HepG2 (cell line): ENCODE measurements around the gene CDHR1. TPM values are rescaled to one million over a fixed set of nuclear protein-coding genes. Genes with fewer than 3 reads are reported as not detected.

Experiments used
- ATAC-seq: fragments of 200-7000 bp; cut with Tn5 transposase; 3 replicates; pipeline ENCODE4 v1.9.1; 2020; ENCODE audit warnings: mild to moderate bottlenecking, moderate library complexity
- BruUV-seq: library from RNA; stranded (reverse); fragments of 400-500 nt; replicated peaks from 2 replicates; lab custom pipeline; 2021; lab: Mats Ljungman, UMichigan
- CTCF ChIA-PET: fragments of 300-600 bp; formaldehyde crosslinking; extraction: SDS; loops from one replicate; lab custom pipeline; 2021; ENCODE audit warnings: low total read pairs, inconsistent platforms, low intra/inter-chr PET ratio; lab: Yijun Ruan, JAX
- POLR2A ChIA-PET: fragments of 350-600 bp; sonication (Branson Sonifier 250); formaldehyde crosslinking; loops from one replicate; lab custom pipeline; 2020; ENCODE audit warnings: antibody characterized with exemption, inconsistent platforms; lab: Yijun Ruan, JAX
- DNase-seq: peaks from one replicate; pipeline ENCODE4 v3.0.0-alpha.2; 2015; ENCODE audit warnings: low spot score
- FAIRE-seq: peaks from 3 replicates; lab custom pipeline; 2011; peaks lifted over from hg19 to GRCh38; lab: Jason Lieb, UNC
- H2AFZ ChIP-seq: one replicate; pipeline ENCODE4 v1.6.1; 2011; ENCODE audit warnings: low read length, inconsistent platforms
- H3K27ac ChIP-seq: fragments of 300-600 bp; 3 replicates; pipeline ENCODE4 v1.8.0; 2011; ENCODE audit warnings: mixed run types, mild to moderate bottlenecking, mixed read lengths, low read length, inconsistent platforms; ENCODE audit not compliant: insufficient read depth; ENCODE audit errors: extremely low read length
- H3K27me3 ChIP-seq, 2 experiments: fragments of 200-600 bp in 1 of 2; 2 replicates in 1 of 2; 3 replicates in 1 of 2; pipeline versions ENCODE4 v1.6.0 to v1.8.0; 2011; ENCODE audit warnings: low read length in 2 of 2, mild to moderate bottlenecking in 2 of 2, moderate library complexity in 2 of 2, inconsistent platforms in 1 of 2; ENCODE audit not compliant: insufficient read depth in 2 of 2, control insufficient read depth in 1 of 2
- H3K36me3 ChIP-seq, 2 experiments: fragments of 200-600 bp in 1 of 2; replicated peaks in 1 of 2; 2 replicates in 1 of 2; 3 replicates in 1 of 2; pipeline versions ENCODE4 v1.5.1 to v1.8.0; 2011; ENCODE audit warnings: low read length in 2 of 2, inconsistent platforms in 1 of 2; ENCODE audit not compliant: insufficient read depth in 2 of 2, control insufficient read depth in 1 of 2
- H3K4me1 ChIP-seq: 2 replicates; pipeline ENCODE4 v1.5.1; 2012; ENCODE audit warnings: low read length, inconsistent platforms; ENCODE audit not compliant: insufficient read depth
- H3K4me2 ChIP-seq: 2 replicates; pipeline ENCODE4 v1.6.0; 2011; ENCODE audit warnings: low read depth, low read length, inconsistent platforms
- H3K4me3 ChIP-seq, 3 experiments: fragments of 200-600 bp in 1 of 3; sonication (generic), shearing (Covaris generic) in 1 of 3; replicated peaks in 1 of 3; 2 replicates each; pipeline ENCODE4 v1.5.1; 2011 to 2016; ENCODE audit warnings: low read length in 3 of 3, inconsistent platforms in 2 of 3, low read depth in 2 of 3, mild to moderate bottlenecking in 2 of 3, control low read depth in 1 of 3, mixed read lengths in 1 of 3; ENCODE audit not compliant: insufficient read depth in 1 of 3
- H3K79me2 ChIP-seq: one replicate; pipeline ENCODE4 v1.6.1; 2011; ENCODE audit warnings: low read length, inconsistent platforms; ENCODE audit not compliant: insufficient read depth
- H3K9ac ChIP-seq: 2 replicates; pipeline ENCODE4 v1.6.0; 2011; ENCODE audit warnings: mild to moderate bottlenecking, low read depth, low read length, inconsistent platforms; ENCODE audit not compliant: insufficient read depth
- H3K9me3 ChIP-seq: 2 replicates; pipeline ENCODE4 v1.5.1; 2012; ENCODE audit warnings: mild to moderate bottlenecking, low read length
- H4K20me1 ChIP-seq: 2 replicates; pipeline ENCODE4 v1.6.0; 2011; ENCODE audit warnings: inconsistent platforms, mild to moderate bottlenecking, low read length, moderate library complexity; ENCODE audit not compliant: insufficient read depth
- CEBPB ChIP-seq: IDR thresholded peaks from 2 replicates; pipeline ENCODE4 v1.6.1; 2011; ENCODE audit warnings: low read depth, low read length, improper control_type of control experiment, borderline replicate concordance
- HCFC1 ChIP-seq: fragments of 150-350 bp; IDR thresholded peaks from 2 replicates; pipeline ENCODE4 v1.6.1; 2014; ENCODE audit warnings: low read depth, low read length
- HINFP ChIP-seq: sonication (generic); formaldehyde crosslinking; IDR thresholded peaks from 2 replicates; pipeline ENCODE4 v1.4.0; 2020; ENCODE audit warnings: low read depth, mild to moderate bottlenecking, missing genetic modification reagents
- KLF15 ChIP-seq: sonication (generic); formaldehyde crosslinking; IDR thresholded peaks from 2 replicates; pipeline ENCODE4 v1.8.1; 2023; ENCODE audit warnings: borderline replicate concordance, mild to moderate bottlenecking, inconsistent platforms, missing genetic modification reagents, mixed read lengths
- RELA ChIP-seq: sonication (generic); formaldehyde crosslinking; IDR thresholded peaks from 2 replicates; pipeline ENCODE4 v1.4.0; 2020; ENCODE audit warnings: missing genetic modification reagents
- SIX4 ChIP-seq: sonication (generic); formaldehyde crosslinking; IDR thresholded peaks from 2 replicates; pipeline ENCODE4 v1.4.0; 2020; ENCODE audit warnings: missing genetic modification reagents
- TAF1 ChIP-seq: sonication (generic); formaldehyde crosslinking; IDR thresholded peaks from 2 replicates; pipeline ENCODE4 v1.4.0; 2020; ENCODE audit warnings: missing genetic modification reagents
- UBTF ChIP-seq: sonication (generic); formaldehyde crosslinking; IDR thresholded peaks from 2 replicates; pipeline ENCODE4 v1.4.0; 2020; ENCODE audit warnings: mild to moderate bottlenecking, missing genetic modification reagents
- ZBTB8A ChIP-seq: sonication (generic); formaldehyde crosslinking; IDR thresholded peaks from 2 replicates; pipeline ENCODE4 v1.4.0; 2020; ENCODE audit warnings: mild to moderate bottlenecking, low read depth, missing genetic modification reagents, borderline replicate concordance
- ZFP36L2 ChIP-seq: sonication (generic); formaldehyde crosslinking; IDR thresholded peaks from 2 replicates; pipeline ENCODE4 v1.4.0; 2020; ENCODE audit warnings: missing genetic modification reagents
- ZFP37 ChIP-seq: sonication (generic); formaldehyde crosslinking; IDR thresholded peaks from 2 replicates; pipeline ENCODE4 v1.4.0; 2020; ENCODE audit warnings: missing genetic modification reagents, borderline replicate concordance
- ZFP82 ChIP-seq: sonication (generic); formaldehyde crosslinking; IDR thresholded peaks from 2 replicates; pipeline ENCODE4 v1.5.1; 2020; ENCODE audit warnings: mild to moderate bottlenecking, missing genetic modification reagents, borderline replicate concordance
- ZFYVE20 ChIP-seq: sonication (generic); formaldehyde crosslinking; IDR thresholded peaks from 2 replicates; pipeline ENCODE4 v1.8.0; 2023; ENCODE audit warnings: low read depth, mild to moderate bottlenecking, moderate library complexity, missing genetic modification reagents, borderline replicate concordance
- ZNF263 ChIP-seq: sonication (generic); formaldehyde crosslinking; IDR thresholded peaks from 2 replicates; pipeline ENCODE4 v1.4.0; 2020; ENCODE audit warnings: missing genetic modification reagents
- ZNF326 ChIP-seq: sonication (generic); formaldehyde crosslinking; IDR thresholded peaks from 2 replicates; pipeline ENCODE4 v1.4.0; 2020; ENCODE audit warnings: missing genetic modification reagents, borderline replicate concordance
- ZNF512 ChIP-seq: sonication (generic); formaldehyde crosslinking; IDR thresholded peaks from 2 replicates; pipeline ENCODE4 v1.4.0; 2020; ENCODE audit warnings: mild to moderate bottlenecking, missing genetic modification reagents
- ZNF672 ChIP-seq: sonication (generic); formaldehyde crosslinking; IDR thresholded peaks from 2 replicates; pipeline ENCODE4 v1.8.1; 2022; ENCODE audit warnings: missing genetic modification reagents
- ZNF770 ChIP-seq: sonication (generic); formaldehyde crosslinking; IDR thresholded peaks from 2 replicates; pipeline ENCODE4 v1.5.0; 2020; ENCODE audit warnings: mild to moderate bottlenecking, missing genetic modification reagents
- WGBS: methylation state at CpG from one replicate; pipeline ENCODE4 v1.1.6; 2017; ENCODE audit warnings: low lambda C conversion rate; 5-methylcytosine and 5-hydroxymethylcytosine counted together
- in situ Hi-C: cut with HindIII; loops from 2 replicates; pipeline ENCODE4 v1.10.0; 2017; ENCODE audit warnings: low pct_unique_long_range_greater_than_20kb; ENCODE audit not compliant: extremely low pct_ligation_motif_present
- intact Hi-C: fragments of 100-400 bp; cut with micrococcal nuclease; formaldehyde crosslinking; loops from one replicate; pipeline ENCODE4 v1.10.0; 2022; ENCODE audit not compliant: unreplicated experiment
- polyA plus RNA-seq, 8 experiments: library from polyadenylated mRNA; depleted of rRNA in 3 of 8; stranded (reverse) in 7 of 8; unstranded in 1 of 8; fragments of >200 nt; fragmentation: Illumina TruSeq in 4 of 8; extraction: Trizol in 4 of 8; gene quantifications; 2 replicates each; pipeline versions ENCODE4 v1.2.1 to v1.2.3, GENCODE V29; 2011 to 2016; ENCODE audit warnings: low read depth in 4 of 8, missing spikeins in 1 of 8, mixed read lengths in 1 of 8; ENCODE audit not compliant: insufficient read depth in 1 of 8
- total RNA-seq, 5 experiments: library from RNA; depleted of rRNA; stranded (reverse); fragments of >200 nt; fragmentation: Illumina TruSeq; extraction: Trizol; gene quantifications; 2 replicates each; pipeline ENCODE4 v1.2.3, GENCODE V29; 2016; ENCODE audit warnings: low read depth in 1 of 5

The CDHR1 gene
- total and polyA plus RNA-seq, 2 of the 13 experiments (the other 11 are each of a cell fraction or from before 2014, with no cell fraction given), result 0.04 to 0.09 TPM

GRCh38 chr10:84216834-84217233 is 22.5 kb downstream of the CDHR1 start:
- DNase-seq (no peak), FAIRE-seq (no peak), ATAC-seq (no peak)
- ChIA-PET POLR2A (no interaction called here), CTCF (no interaction called here)
- no TSS peak for BruUV-seq
- in situ Hi-C loops (no loop called here), intact Hi-C loops (no loop called here)
- Histone ChIP-seq H3K4me2 (no peak overlapping the region), H3K9ac (no peak overlapping the region), H3K4me3 (no peak overlapping the region), H3K27ac (no peak overlapping the region), H3K27me3 (no peaks in the 10 kb centered on the region), H4K20me1 (no peaks in the 10 kb centered on the region), H2AFZ (no peak overlapping the region), H3K4me1 (no peaks in the 10 kb centered on the region), H3K36me3 (no peaks in the 10 kb centered on the region), H3K79me2 (no peaks in the 10 kb centered on the region), H3K9me3 (peaks cover 6% of the 10 kb centered on the region; the same call in 1 of the 2 replicates)
- 9% methylated on average over 5 of the region's 9 CpGs for WGBS
- TF ChIP-seq HCFC1 (no peak), ZFYVE20 (CRISPR knock-in tag) (no peak), ZFP37 (CRISPR knock-in tag) (no peak), CEBPB (no peak), ZNF770 (no peak), ZNF326 (CRISPR knock-in tag) (no peak), ZFP36L2 (CRISPR knock-in tag) (no peak), ZNF672 (no peak), SIX4 (CRISPR knock-in tag) (no peak), KLF15 (no peak), HINFP (CRISPR knock-in tag) (no peak), TAF1 (CRISPR knock-in tag) (no peak), ZBTB8A (no peak), ZFP82 (CRISPR knock-in tag) (no peak), ZNF263 (CRISPR knock-in tag) (no peak), RELA (no peak), UBTF (no peak), ZNF512 (CRISPR knock-in tag) (no peak)
